Measurements from ENCODE around the gene ZFP36L2.

- TF ChIP-seq EP300 (IDR thresholded peaks at IDR 0.05) (no peak), CTCF (IDR thresholded peaks at IDR 0.05) (no peak)
Measured at GRCh38 chr2:43212931-43213330, 13.5 kb downstream of the ZFP36L2 start.

Measured in gastroesophageal sphincter (tissue), 3 donors.